Pancreas (tissue), 10 donors: Measurements from ENCODE around the gene HERC5. TPM values are rescaled to one million over a fixed set of nuclear protein-coding genes. Genes with fewer than 3 reads are reported as not detected.

Experiments
- ATAC-seq, 4 donors: fragments of 200-7000 bp; cut with Tn5 transposase; one replicate each; pipeline versions ENCODE4 v1.8.0 to v1.9.1; 2020; ENCODE audit warnings: mild to moderate bottlenecking in 4 of 4, moderate library complexity in 4 of 4
- DNase-seq, 6 donors: peaks; one replicate each; pipeline ENCODE4 v3.0.0-alpha.2; 2020
- FAIRE-seq: peaks from 2 replicates; lab custom pipeline; 2012; peaks lifted over from hg19 to GRCh38; lab: Jason Lieb, UNC
- H3K27ac ChIP-seq, 4 donors: fragments of 200-600 bp; sonication (generic); 1 replicate in 3 of 4; 2 replicates in 1 of 4; pipeline versions ENCODE4 v1.5.0 to v1.8.0; 2020
- H3K27me3 ChIP-seq, 4 donors: fragments of 200-600 bp; one replicate each; pipeline ENCODE4 v1.8.0; 2021
- H3K36me3 ChIP-seq, 3 donors: fragments of 200-600 bp; sonication (generic) in 1 of 3; one replicate each; pipeline versions ENCODE4 v1.5.0 to v1.8.0; 2020 to 2021
- H3K4me1 ChIP-seq, 3 donors: fragments of 200-600 bp; one replicate each; pipeline ENCODE4 v1.8.0; 2021
- H3K4me3 ChIP-seq, 4 donors: fragments of 200-600 bp; sonication (generic) in 2 of 4; one replicate each; pipeline versions ENCODE4 v1.5.0 to v1.8.0; 2020 to 2021
- H3K9me3 ChIP-seq, 4 donors: fragments of 200-600 bp; one replicate each; pipeline ENCODE4 v1.8.0; 2021
- WGBS, 2 donors: extraction: QIAGEN DNeasy Blood & Tissue Kit; methylation state at CpG; one replicate each; pipeline ENCODE4 v1.1.7; 2013; 5-methylcytosine and 5-hydroxymethylcytosine counted together
- intact Hi-C, 3 donors: fragments of 100-400 bp; cut with DNase I; formaldehyde crosslinking; loops; one replicate each; pipeline versions ENCODE4 v1.11.1 to v1.14.2; 2022
- polyA plus RNA-seq, 2 donors: library from polyadenylated mRNA; stranded (reverse); fragments of 200-250 nt; gene quantifications; one replicate each; pipeline ENCODE4 v1.2.3, GENCODE V29; 2013
- total RNA-seq, 6 donors: library from RNA; stranded (reverse); fragmentation: NEBNext Ultra II Directional in 4 of 6; extraction: Animal tissue kit (Norgen Biotek cat#: 25700) in 4 of 6; gene quantifications; one replicate each; pipeline versions ENCODE4 v1.2.1 to v1.2.4, GENCODE V29; 2021 to 2023
- TF ChIP-seq, protein P1 (sequence below), 4 donors: fragments of 200-600 bp; sonication (generic) in 3 of 4; IDR thresholded peaks; one replicate each; pipeline versions ENCODE4 v1.5.0 to v1.8.0; 2021; ENCODE audit warnings: antibody characterized with exemption in 4 of 4
- donor health status: healthy with polysubstance abuse.
- donor health status: DM: no; HTN: no; CAD: no; lungs with moderate emphysema.
- donor health status: DM: no; HTN: no; CAD: no.
- donor health status: control.
- donor health status: control.
- donor health status: Bipolar disorder and iron deficiency.
- donor health status: DM: yes; HTN: yes; CAD: no.
- donor health status: DM: no; HTN: no; CAD: no.
- donor health status: DM: no; HTN: no; CAD: no.
- donor health status: DM: yes; HTN: yes; CAD: no.

HERC5 gene
- total RNA-seq (1 to 10 TPM; 3.0 to 4.9 (median 3.5) TPM), polyA plus RNA-seq (1 to 10 TPM; 2.2 to 4.9 TPM)

GRCh38 chr4:88456670-88457306, at the start of gene HERC5:
HERC5 (plus strand) TSS chr4:88457119; CDS start chr4:88457270, 151 bp downstream.
- Histone ChIP-seq H3K27ac (peak within 1 kb of the TSS; percentile 39 to 82 (median 64)), H3K36me3 (no peaks in the 10 kb centered on the region), H3K4me1 (no peaks in the 10 kb centered on the region), H3K9me3 (no peaks in the 10 kb centered on the region), H3K4me3 (peak within 1 kb of the TSS; percentile 60 to 80 (median 73)), H3K27me3 (no peaks in the 10 kb centered on the region)
- peak; percentile 82 for FAIRE-seq
- intact Hi-C loops, result no loop called here
- TF ChIP-seq, protein P1, sequence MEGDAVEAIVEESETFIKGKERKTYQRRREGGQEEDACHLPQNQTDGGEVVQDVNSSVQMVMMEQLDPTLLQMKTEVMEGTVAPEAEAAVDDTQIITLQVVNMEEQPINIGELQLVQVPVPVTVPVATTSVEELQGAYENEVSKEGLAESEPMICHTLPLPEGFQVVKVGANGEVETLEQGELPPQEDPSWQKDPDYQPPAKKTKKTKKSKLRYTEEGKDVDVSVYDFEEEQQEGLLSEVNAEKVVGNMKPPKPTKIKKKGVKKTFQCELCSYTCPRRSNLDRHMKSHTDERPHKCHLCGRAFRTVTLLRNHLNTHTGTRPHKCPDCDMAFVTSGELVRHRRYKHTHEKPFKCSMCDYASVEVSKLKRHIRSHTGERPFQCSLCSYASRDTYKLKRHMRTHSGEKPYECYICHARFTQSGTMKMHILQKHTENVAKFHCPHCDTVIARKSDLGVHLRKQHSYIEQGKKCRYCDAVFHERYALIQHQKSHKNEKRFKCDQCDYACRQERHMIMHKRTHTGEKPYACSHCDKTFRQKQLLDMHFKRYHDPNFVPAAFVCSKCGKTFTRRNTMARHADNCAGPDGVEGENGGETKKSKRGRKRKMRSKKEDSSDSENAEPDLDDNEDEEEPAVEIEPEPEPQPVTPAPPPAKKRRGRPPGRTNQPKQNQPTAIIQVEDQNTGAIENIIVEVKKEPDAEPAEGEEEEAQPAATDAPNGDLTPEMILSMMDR (IDR thresholded peaks at IDR 0.05), result peak; percentile 19 to 39 (median 29)
- 0% methylated on average over 54 to 57 of the region's 57 CpGs for WGBS, 2 donors
- peak; percentile 87 to 94 (median 92) for DNase-seq
- ATAC-seq, result peak; percentile 91 to 96 (median 94)

DNA sequence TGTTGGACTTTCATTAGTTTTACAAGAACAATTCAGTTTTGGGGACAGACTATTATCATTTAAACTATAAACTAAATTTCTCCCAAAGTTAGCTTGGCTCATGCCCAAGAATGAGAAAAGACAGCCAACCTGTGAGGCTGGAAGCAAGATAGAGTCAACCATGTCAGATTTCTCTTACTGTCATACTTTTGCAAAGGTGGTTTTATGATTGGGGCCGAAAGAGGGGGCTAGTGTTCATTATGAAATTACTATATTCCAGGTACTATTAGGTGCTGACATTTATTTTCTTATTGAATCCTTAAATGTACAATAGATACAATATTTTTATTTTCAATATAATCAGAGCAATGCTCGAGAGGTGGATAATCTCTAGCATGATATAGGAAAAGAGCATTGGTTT, 47.7 kb upstream of the HERC5 start:
- H3K27me3 ChIP-seq, result no peaks in the 10 kb centered on the region
- no peaks in the 10 kb centered on the region for H3K9me3 ChIP-seq
- FAIRE-seq, result no peak
- intact Hi-C loops, result no loop called here
- no peak for ATAC-seq
- H3K4me3 ChIP-seq, result no peak overlapping the region
- TF ChIP-seq, protein P1 (IDR thresholded peaks at IDR 0.05), result no peak
- DNase-seq, result no peak
- no peaks in the 10 kb centered on the region for H3K36me3 ChIP-seq
- H3K4me1 ChIP-seq, result no peaks in the 10 kb centered on the region
- 89 to 95% methylated on average over 2 of the region's 2 CpGs for WGBS, 2 donors
- H3K27ac ChIP-seq, result no peak overlapping the region

- no peak overlapping the region for H3K27ac ChIP-seq
- FAIRE-seq (no peak), DNase-seq (no peak), ATAC-seq (no peak)
- H3K9me3 ChIP-seq, result no peaks in the 10 kb centered on the region
- H3K27me3 ChIP-seq, result no peaks in the 10 kb centered on the region
- H3K36me3 ChIP-seq, result no peaks in the 10 kb centered on the region
- H3K4me3 ChIP-seq, result no peak overlapping the region
- TF ChIP-seq, protein P1 (IDR thresholded peaks at IDR 0.05), result no peak
- intact Hi-C loops, result no loop called here
- 98 to 100% methylated on average over 1 of the region's 1 CpG for WGBS, 2 donors
- H3K4me1 ChIP-seq, result no peaks in the 10 kb centered on the region
These were observed 47.1 kb upstream of the HERC5 start for GRCh38 chr4:88409789-88410188.

DNA sequence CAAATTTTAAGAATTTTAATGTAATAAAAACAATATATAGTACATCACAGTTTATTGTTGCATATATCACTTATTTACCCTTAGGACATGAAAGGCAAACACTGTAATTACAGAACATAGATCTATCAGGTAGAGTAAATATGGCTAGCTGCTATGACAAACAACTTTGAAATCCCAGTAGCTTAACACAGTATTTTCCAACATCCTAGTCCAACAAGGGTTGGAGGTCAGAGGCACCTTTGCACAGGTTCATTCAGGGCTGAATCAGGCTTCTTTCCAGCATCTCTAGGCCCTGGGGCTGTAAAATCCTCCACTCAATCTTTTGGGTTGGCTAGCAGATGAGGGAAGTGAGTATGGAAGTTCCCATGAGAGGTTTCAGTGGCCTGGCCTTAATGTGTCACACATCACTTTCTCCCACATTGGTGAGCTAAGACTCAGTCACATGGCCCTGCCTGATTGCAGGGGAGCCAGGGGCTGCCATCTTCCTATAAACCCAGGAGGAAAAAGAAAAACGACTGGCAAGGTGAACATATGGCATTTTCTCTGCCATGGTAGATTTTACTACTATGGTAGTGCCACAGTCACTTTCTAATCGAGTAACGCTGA, 45.3 kb upstream of the HERC5 start:
- no peaks in the 10 kb centered on the region for H3K9me3 ChIP-seq
- TF ChIP-seq, protein P1 (IDR thresholded peaks at IDR 0.05), result no peak
- no peak for DNase-seq
- intact Hi-C loops, result no loop called here
- WGBS, 2 donors, result 90 to 95% methylated on average over 3 of the region's 3 CpGs
- H3K36me3 ChIP-seq, result no peaks in the 10 kb centered on the region
- H3K4me1 ChIP-seq, result no peaks in the 10 kb centered on the region
- H3K27ac ChIP-seq, result no peak overlapping the region
- no peak for ATAC-seq
- H3K4me3 ChIP-seq, result no peak overlapping the region
- FAIRE-seq, result no peak
- no peaks in the 10 kb centered on the region for H3K27me3 ChIP-seq

- DNase-seq (no peak), ATAC-seq (no peak), FAIRE-seq (no peak)
- H3K36me3 ChIP-seq, result no peaks in the 10 kb centered on the region
- intact Hi-C loops, result no loop called here
- no peaks in the 10 kb centered on the region for H3K27me3 ChIP-seq
- no peaks in the 10 kb centered on the region for H3K9me3 ChIP-seq
- H3K27ac ChIP-seq, result no peak overlapping the region
- no peaks in the 10 kb centered on the region for H3K4me1 ChIP-seq
- 64 to 81% methylated on average over 1 of the region's 1 CpG for WGBS, 2 donors
- TF ChIP-seq, protein P1 (IDR thresholded peaks at IDR 0.05), result no peak
- no peak overlapping the region for H3K4me3 ChIP-seq
These were observed 43.1 kb upstream of the HERC5 start for GRCh38 chr4:88413801-88414200.
